ENCODE results near the gene TTN. TPM values are rescaled to one million over a fixed set of nuclear protein-coding genes. Genes with fewer than 3 reads are reported as not detected.
A peak's percentile ranks its signal among the peaks of the same experiment; 100 is the strongest.

Gene TTN
- total and polyA plus RNA-seq, 2 of the 8 experiments (the other 6 are each of a cell fraction or from before 2014, with no cell fraction given), result 0.30 to 9.7 TPM

DNA sequence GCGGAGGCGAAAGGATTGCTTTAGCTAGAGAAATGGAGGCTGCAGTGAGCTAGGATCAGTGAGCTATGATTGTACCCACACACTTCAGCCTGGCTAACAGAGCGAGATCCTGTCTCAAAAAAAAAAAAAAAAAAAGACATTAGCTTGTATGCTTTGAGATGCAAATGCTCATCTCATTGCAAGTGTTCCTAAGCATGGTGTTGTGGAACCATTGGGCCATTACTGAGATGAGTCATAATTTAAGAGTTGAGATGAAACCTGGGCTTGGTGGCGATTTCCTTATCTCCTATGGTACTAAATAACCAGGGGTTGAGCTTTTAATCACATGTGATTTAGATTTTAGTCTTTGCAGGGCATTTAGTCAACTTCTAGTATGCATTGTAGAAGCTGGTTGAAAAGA, 324.8 kb downstream of the TTN start:
- H2BK12ac ChIP-seq (ENCODE audit: low read depth, low read length), result no peak overlapping the region
- no peak overlapping the region for H3K27ac ChIP-seq (ENCODE audit: low read depth, low read length)
- H2AK5ac ChIP-seq (ENCODE audit: low read depth, low read length), result no peak overlapping the region
- H4K91ac ChIP-seq (replicated peaks; ENCODE audit: insufficient read length, low read length), result no peak overlapping the region
- H2BK15ac ChIP-seq (ENCODE audit: low read length), result no peak overlapping the region
- H3K56ac ChIP-seq (replicated peaks; ENCODE audit: insufficient read length, low read depth, low read length), result no peak overlapping the region
- no peak for DNase-seq (ENCODE audit: low read depth in 1 of 2, low spot score in 2 of 2)
- no peak overlapping the region for H2BK120ac ChIP-seq (replicated peaks; ENCODE audit: low read depth, low read length)
- H3K4me2 ChIP-seq (ENCODE audit: insufficient read depth in 1 of 2, low read depth in 2 of 2, low read length in 2 of 2), result peak overlapping the region; percentile 14 to 59; a peak in 3 of 4 replicates
- no peak overlapping the region for H4K8ac ChIP-seq (ENCODE audit: extremely low read depth, insufficient read depth, low read length)
- no peaks in the 10 kb centered on the region; a peak in 2 of 7 replicates for H3K27me3 ChIP-seq (replicated peaks in 1 of 4; ENCODE audit: control insufficient read depth in 3 of 4, extremely low read depth in 1 of 4, insufficient read depth in 3 of 4, low read length in 3 of 4)
- H3K9me3 ChIP-seq (ENCODE audit: insufficient read depth in 2 of 2, low read depth in 1 of 2, low read length in 1 of 2), result no peaks in the 10 kb centered on the region
- H2BK5ac ChIP-seq (ENCODE audit: low read depth, low read length), result no peak overlapping the region
- no peak overlapping the region for H2AFZ ChIP-seq (ENCODE audit: low read length)
- WGBS, 2 experiments (ENCODE audit: extremely low coverage in 1 of 2, insufficient coverage in 1 of 2, insufficient read length in 1 of 2, insufficient replicate concordance in 2 of 2, low coverage in 1 of 2, low lambda C conversion rate in 2 of 2, missing lambda C conversion rate in 1 of 2), result 80% methylated on average over 4 of the region's 4 CpGs; no CpG with 5 or more reads in 1 of the 2 experiments
- ChIA-PET POLR2A (ENCODE audit: partially characterized antibody) (interaction anchor here (0.6 to 1.4 kb wide), 3 partner anchors 10 to 31 kb away, joined by 3 to 4 read pairs (median 3); partner anchors contain the start of genes PJVK and PRKRA), CTCF (ENCODE audit: partially characterized antibody) (interaction anchor here (0.7 to 2.3 kb wide), 9 partner anchors 8 to 370 kb away, joined by 3 to 14 read pairs (median 3); partner anchors contain the start of gene RBM45)
- H3K4me3 ChIP-seq (ENCODE audit: extremely low read depth in 1 of 4, insufficient read depth in 2 of 4, low read depth in 3 of 4, low read length in 4 of 4), result peak overlapping the region in 1 of 4 experiments; percentile 80; a peak in 1 of 8 replicates
- H3K9ac ChIP-seq (replicated peaks in 1 of 4; ENCODE audit: extremely low read depth in 1 of 4, low read depth in 3 of 4, low read length in 3 of 4), result peak overlapping the region in 1 of 4 experiments; percentile 36; a peak in 1 of 7 replicates
- no peak overlapping the region for H3K14ac ChIP-seq (ENCODE audit: insufficient read length)
- peaks cover 2 to 3% of the 10 kb centered on the region in 2 experiments for H4K20me1 ChIP-seq (replicated peaks in 1 of 2; ENCODE audit: control insufficient read depth in 1 of 2, insufficient read depth in 2 of 2, low read length in 2 of 2)
- H3K79me1 ChIP-seq (ENCODE audit: low read depth, low read length), result peaks cover 2% of the 10 kb centered on the region; the same call in 1 of the 2 replicates
- no peak for FAIRE-seq
- H2BK20ac ChIP-seq (ENCODE audit: low read length), result no peak overlapping the region
- H3K4me1 ChIP-seq (replicated peaks in 1 of 4; ENCODE audit: control insufficient read depth in 3 of 4, insufficient read depth in 4 of 4, low read length in 3 of 4), result peaks cover 0 to 12% (median 4%) of the 10 kb centered on the region in 4 experiments; a peak in 3 of 7 replicates
- H3K23ac ChIP-seq (ENCODE audit: insufficient read length), result no peak overlapping the region
- no peak overlapping the region for H3K4ac ChIP-seq (replicated peaks; ENCODE audit: insufficient read length, low read depth, low read length)
- peaks cover 0 to 33% of the 10 kb centered on the region in 2 experiments; a peak in 2 of 4 replicates for H3K79me2 ChIP-seq (ENCODE audit: control insufficient read depth in 1 of 2, insufficient read depth in 2 of 2, low read length in 2 of 2)
- H3K23me2 ChIP-seq (ENCODE audit: low read depth, low read length), result peaks cover 9% of the 10 kb centered on the region
- no peak overlapping the region for H4K5ac ChIP-seq (ENCODE audit: insufficient read length, low read depth, low read length)
- H3K18ac ChIP-seq (ENCODE audit: extremely low read depth, low read length), result no peak overlapping the region
- H3K36me3 ChIP-seq (ENCODE audit: control insufficient read depth in 2 of 4, insufficient read depth in 4 of 4, low read length in 3 of 4), result no peaks in the 10 kb centered on the region
- TF ChIP-seq RBBP5 (IDR thresholded peaks at IDR 0.05; ENCODE audit: borderline replicate concordance, low read depth, low read length), result no peak
- TF ChIP-seq YY1 (IDR thresholded peaks at IDR 0.05; ENCODE audit: low read depth, low read length), result no peak
- no peak for TF ChIP-seq GTF2F1 (IDR thresholded peaks at IDR 0.05; ENCODE audit: borderline replicate concordance, low read depth, low read length)
- no peak for TF ChIP-seq JUND (IDR thresholded peaks at IDR 0.05; ENCODE audit: low read length)
- no peak for TF ChIP-seq CEBPB (IDR thresholded peaks at IDR 0.05; ENCODE audit: low read depth, low read length)
- no peak for TF ChIP-seq SIRT6 (IDR thresholded peaks at IDR 0.05; ENCODE audit: low read length)
- no peak for TF ChIP-seq HDAC2 (IDR thresholded peaks at IDR 0.05; ENCODE audit: borderline replicate concordance in 1 of 2, low read depth in 2 of 2, low read length in 2 of 2)
- no peak for TF ChIP-seq POLR2AphosphoS5 (IDR thresholded peaks at IDR 0.05; ENCODE audit: low read depth, low read length)
- TF ChIP-seq CREB1 (IDR thresholded peaks at IDR 0.05), result no peak
- TF ChIP-seq BCL11A (IDR thresholded peaks at IDR 0.05; ENCODE audit: low read depth in 2 of 2, low read length in 2 of 2), result no peak
- no peak for TF ChIP-seq HDAC6 (IDR thresholded peaks at IDR 0.05; ENCODE audit: low read depth, low read length)
- TF ChIP-seq PHF8 (conservative IDR thresholded peaks at IDR 0.05; ENCODE audit: low read depth, low read length), result no peak
- no peak for TF ChIP-seq TEAD4 (IDR thresholded peaks at IDR 0.05; ENCODE audit: low read depth, low read length)
- TF ChIP-seq FOSL1 (IDR thresholded peaks at IDR 0.05; ENCODE audit: insufficient read depth, low read depth, low read length), result no peak
- TF ChIP-seq TBP (IDR thresholded peaks at IDR 0.05; ENCODE audit: low read depth, low read length), result no peak

Data from H1 (cell line).